ENCODE data around the gene SESN2. TPM values are rescaled to one million over a fixed set of nuclear protein-coding genes. Genes with fewer than 3 reads are reported as not detected.

SESN2 gene
- total and polyA plus RNA-seq, 10 of the 15 experiments (the other 5 are each of a cell fraction or from before 2014, with no cell fraction given): 1.5 to 40.9 (median 17.8) TPM

DNA sequence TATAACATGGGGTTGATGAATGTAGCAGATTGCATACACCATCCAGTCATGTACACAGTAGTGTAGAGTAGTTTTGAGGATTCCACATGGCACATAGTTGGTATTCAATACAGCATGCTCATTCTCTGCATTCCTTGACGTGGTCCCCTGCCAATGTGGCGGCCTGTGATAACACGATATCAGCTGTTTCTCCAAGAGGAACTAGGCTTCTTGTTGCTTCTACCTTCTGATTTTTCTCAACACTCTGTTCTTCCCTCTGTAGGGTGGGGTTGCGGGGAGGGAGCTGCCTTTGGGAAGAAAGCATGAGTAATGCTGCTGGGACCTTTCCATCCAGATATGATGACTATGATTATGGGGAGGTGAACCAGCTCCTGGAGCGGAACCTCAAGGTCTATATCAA, 19.4 kb downstream of the SESN2 start:
- peaks cover 17 to 21% of the 10 kb centered on the region in 2 experiments; a peak in 3 of 4 replicates for H3K36me3 ChIP-seq (ENCODE audit: control insufficient read depth in 2 of 2, insufficient read depth in 2 of 2, low read length in 1 of 2)
- no peaks in the 10 kb centered on the region for H3K9me3 ChIP-seq (replicated peaks; ENCODE audit: control insufficient read depth, insufficient read depth, low read length)
- H2AFZ ChIP-seq (ENCODE audit: control insufficient read depth, low read depth, low read length): no peak overlapping the region
- ChIA-PET SMC1A (ENCODE audit: uncharacterized antibody, unreplicated experiment) (interaction anchor here (1.6 kb wide), 1 partner anchor 30 kb away, joined by 5 read pairs; no protein-coding TSS in a partner anchor), POLR2A (no interaction called here), CTCF (interaction anchor here (0.8 to 1.0 kb wide), 3 partner anchors 9 to 30 kb away, joined by 3 read pairs; no protein-coding TSS in a partner anchor), RAD21 (ENCODE audit: unreplicated experiment) (no interaction called here)
- in situ Hi-C loops (cut with MboI): no loop called here
- FAIRE-seq (no peak), DNase-seq (ENCODE audit: low read depth, low spot score) (no peak), ATAC-seq (no peak)
- H3K4me2 ChIP-seq (ENCODE audit: control insufficient read depth, insufficient read depth): no peak overlapping the region
- H3K4me1 ChIP-seq (ENCODE audit: control insufficient read depth, insufficient read depth, low read length): no peaks in the 10 kb centered on the region
- H3K9ac ChIP-seq (ENCODE audit: control insufficient read depth, insufficient read depth, low read length): no peak overlapping the region
- no peaks in the 10 kb centered on the region for H3K79me2 ChIP-seq (ENCODE audit: control insufficient read depth, insufficient read depth, low read length)
- no peaks in the 10 kb centered on the region for H4K20me1 ChIP-seq (ENCODE audit: control insufficient read depth, insufficient read depth)
- intact Hi-C loops (cut with micrococcal nuclease; ENCODE audit: unreplicated experiment): no loop called here
- no peak overlapping the region for H3K27ac ChIP-seq (ENCODE audit: control insufficient read depth, insufficient read depth)
- H3K4me3 ChIP-seq: no peak overlapping the region
- 89% methylated on average over 5 of the region's 5 CpGs for WGBS (ENCODE audit: insufficient coverage, insufficient replicate concordance, low lambda C conversion rate, missing lambda C conversion rate)
- no peaks in the 10 kb centered on the region for H3K27me3 ChIP-seq (replicated peaks in 1 of 2; ENCODE audit: control insufficient read depth in 2 of 2, insufficient read depth in 2 of 2, low read length in 1 of 2)
- no TSS peak for BruUV-seq (replicated peaks)
- TF ChIP-seq YBX1 (IDR thresholded peaks at IDR 0.05): no peak
- TF ChIP-seq, protein P1, sequence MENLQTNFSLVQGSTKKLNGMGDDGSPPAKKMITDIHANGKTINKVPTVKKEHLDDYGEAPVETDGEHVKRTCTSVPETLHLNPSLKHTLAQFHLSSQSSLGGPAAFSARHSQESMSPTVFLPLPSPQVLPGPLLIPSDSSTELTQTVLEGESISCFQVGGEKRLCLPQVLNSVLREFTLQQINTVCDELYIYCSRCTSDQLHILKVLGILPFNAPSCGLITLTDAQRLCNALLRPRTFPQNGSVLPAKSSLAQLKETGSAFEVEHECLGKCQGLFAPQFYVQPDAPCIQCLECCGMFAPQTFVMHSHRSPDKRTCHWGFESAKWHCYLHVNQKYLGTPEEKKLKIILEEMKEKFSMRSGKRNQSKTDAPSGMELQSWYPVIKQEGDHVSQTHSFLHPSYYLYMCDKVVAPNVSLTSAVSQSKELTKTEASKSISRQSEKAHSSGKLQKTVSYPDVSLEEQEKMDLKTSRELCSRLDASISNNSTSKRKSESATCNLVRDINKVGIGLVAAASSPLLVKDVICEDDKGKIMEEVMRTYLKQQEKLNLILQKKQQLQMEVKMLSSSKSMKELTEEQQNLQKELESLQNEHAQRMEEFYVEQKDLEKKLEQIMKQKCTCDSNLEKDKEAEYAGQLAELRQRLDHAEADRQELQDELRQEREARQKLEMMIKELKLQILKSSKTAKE (IDR thresholded peaks at IDR 0.05; ENCODE audit: low read depth, poor library complexity, severe bottlenecking): no peak
- no peak for TF ChIP-seq CHD2 (IDR thresholded peaks at IDR 0.05; ENCODE audit: borderline replicate concordance, low read depth, low read length)
- TF ChIP-seq, protein P2, sequence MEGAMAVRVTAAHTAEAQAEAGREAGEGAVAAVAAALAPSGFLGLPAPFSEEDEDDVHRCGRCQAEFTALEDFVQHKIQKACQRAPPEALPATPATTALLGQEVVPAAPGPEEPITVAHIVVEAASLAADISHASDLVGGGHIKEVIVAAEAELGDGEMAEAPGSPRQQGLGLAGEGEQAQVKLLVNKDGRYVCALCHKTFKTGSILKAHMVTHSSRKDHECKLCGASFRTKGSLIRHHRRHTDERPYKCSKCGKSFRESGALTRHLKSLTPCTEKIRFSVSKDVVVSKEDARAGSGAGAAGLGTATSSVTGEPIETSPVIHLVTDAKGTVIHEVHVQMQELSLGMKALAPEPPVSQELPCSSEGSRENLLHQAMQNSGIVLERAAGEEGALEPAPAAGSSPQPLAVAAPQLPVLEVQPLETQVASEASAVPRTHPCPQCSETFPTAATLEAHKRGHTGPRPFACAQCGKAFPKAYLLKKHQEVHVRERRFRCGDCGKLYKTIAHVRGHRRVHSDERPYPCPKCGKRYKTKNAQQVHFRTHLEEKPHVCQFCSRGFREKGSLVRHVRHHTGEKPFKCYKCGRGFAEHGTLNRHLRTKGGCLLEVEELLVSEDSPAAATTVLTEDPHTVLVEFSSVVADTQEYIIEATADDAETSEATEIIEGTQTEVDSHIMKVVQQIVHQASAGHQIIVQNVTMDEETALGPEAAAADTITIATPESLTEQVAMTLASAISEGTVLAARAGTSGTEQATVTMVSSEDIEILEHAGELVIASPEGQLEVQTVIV (IDR thresholded peaks at IDR 0.05; ENCODE audit: borderline replicate concordance, partially characterized antibody): no peak
- TF ChIP-seq EP300 (IDR thresholded peaks at IDR 0.05; ENCODE audit: borderline replicate concordance in 1 of 2, control insufficient read depth in 1 of 2, low read depth in 2 of 2, low read length in 2 of 2): no peak
- TF ChIP-seq ZNF274 (IDR thresholded peaks at IDR 0.05; ENCODE audit: insufficient read depth, insufficient read length): no peak
- no peak for TF ChIP-seq NFXL1 (IDR thresholded peaks at IDR 0.05; ENCODE audit: borderline replicate concordance)

Data from GM12878 (cell line).